ENCODE results near the gene MAX. TPM values are rescaled to one million over a fixed set of nuclear protein-coding genes. Genes with fewer than 3 reads are reported as not detected.

Gene MAX
- total RNA-seq, 1 donor from 2014 or later, result 109 TPM

- peak; percentile 68 for DNase-seq (ENCODE audit: low spot score)
Observed at GRCh38 chr14:65073605-65074201, 28.6 kb downstream of the MAX start.

- DNase-seq (ENCODE audit: low spot score), result no peak
Observed at GRCh38 chr14:65072937-65073336, 29.4 kb downstream of the MAX start.

- DNase-seq (ENCODE audit: low spot score), result no peak
Observed at GRCh38 chr14:65072256-65072655, 30.1 kb downstream of the MAX start.

GRCh38 chr14:65071544-65071943, 30.8 kb downstream of the MAX start:
- no peak for DNase-seq (ENCODE audit: low spot score)

GRCh38 chr14:65070471-65070976, 31.8 kb downstream of the MAX start:
- DNase-seq (ENCODE audit: low spot score), result peak; percentile 85

- no peak for DNase-seq (ENCODE audit: low spot score)
Observed at GRCh38 chr14:65069874-65070413, 32.4 kb downstream of the MAX start.

GRCh38 chr14:65065719-65066118, 36.6 kb downstream of the MAX start:
- no peak for DNase-seq (ENCODE audit: low spot score)

GRCh38 chr14:65062096-65063075, 39.9 kb downstream of the MAX start:
- no peak for DNase-seq (ENCODE audit: low spot score)

GRCh38 chr14:65057695-65058094, 44.6 kb downstream of the MAX start:
- no peak for DNase-seq (ENCODE audit: low spot score)

- DNase-seq (ENCODE audit: low spot score), result no peak
Observed at GRCh38 chr14:65054471-65055085, 47.7 kb downstream of the MAX start.

GRCh38 chr14:65053466-65053865, 48.9 kb downstream of the MAX start:
- no peak for DNase-seq (ENCODE audit: low spot score)

GRCh38 chr14:65052832-65053231, 49.5 kb downstream of the MAX start:
- DNase-seq (ENCODE audit: low spot score), result no peak

- no peak for DNase-seq (ENCODE audit: low spot score)
Observed at GRCh38 chr14:65045709-65046108, 56.6 kb downstream of the MAX start.

GRCh38 chr14:65045006-65045405, 57.3 kb downstream of the MAX start:
- no peak for DNase-seq (ENCODE audit: low spot score)

GRCh38 chr14:65044596-65044959, 57.7 kb downstream of the MAX start:
- DNase-seq (ENCODE audit: low spot score), result peak; percentile 22

- DNase-seq (ENCODE audit: low spot score), result no peak
Observed at GRCh38 chr14:65043893-65044595, 58.3 kb downstream of the MAX start.

GRCh38 chr14:65042731-65043372, 59.5 kb downstream of the MAX start:
- no peak for DNase-seq (ENCODE audit: low spot score)

- no peak for DNase-seq (ENCODE audit: low spot score)
Observed at GRCh38 chr14:65042296-65042695, 60.0 kb downstream of the MAX start.

- no peak for DNase-seq (ENCODE audit: low spot score)
Observed at GRCh38 chr14:65041434-65041915, 60.8 kb downstream of the MAX start.

GRCh38 chr14:65040666-65041433, 61.5 kb downstream of the MAX start:
- DNase-seq (ENCODE audit: low spot score), result no peak

Measured in mucosa of gallbladder (tissue), 1 donor.